ENCODE measurements around the gene KCNT2. TPM values are rescaled to one million over a fixed set of nuclear protein-coding genes. Genes with fewer than 3 reads are reported as not detected.

Gene KCNT2
- total RNA-seq, 1 donor from 2014 or later, result 5.9 TPM

DNA sequence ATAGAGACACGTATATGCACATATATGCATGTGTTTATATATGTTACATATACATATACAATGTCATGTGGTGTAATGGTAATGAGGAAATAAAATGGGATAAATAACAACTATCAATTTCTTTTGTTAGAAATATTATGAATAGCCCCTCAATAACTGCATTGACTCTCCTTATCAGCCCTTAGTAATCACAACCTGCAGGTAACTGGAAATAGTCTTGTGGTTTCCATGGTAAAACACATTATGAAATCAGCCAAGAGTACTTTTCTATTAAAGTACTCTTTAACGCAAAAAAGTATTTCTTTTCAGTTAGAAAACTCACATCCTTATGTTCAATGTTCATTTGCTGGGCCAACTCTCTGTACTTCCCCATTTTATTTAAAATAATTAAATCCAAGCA lies 105.8 kb downstream of the KCNT2 start:
- H3K36me3 Mint-ChIP-seq (ENCODE audit: low read depth, unreplicated experiment), result no peaks in the 10 kb centered on the region
- no peak for FAIRE-seq

GRCh38 chr1:196501760-196502428 lies 106.3 kb downstream of the KCNT2 start:
- no peak overlapping the region for H3K9ac ChIP-seq (ENCODE audit: low read length)
- no peaks in the 10 kb centered on the region for H3K9me3 ChIP-seq (ENCODE audit: insufficient read depth, low read depth, low read length)
- H3K27me3 Mint-ChIP-seq (ENCODE audit: low read depth, unreplicated experiment), result no peaks in the 10 kb centered on the region
- H3K4me3 ChIP-seq (ENCODE audit: insufficient read depth, low read depth, low read length), result no peak overlapping the region
- no peaks in the 10 kb centered on the region for H4K20me1 ChIP-seq (ENCODE audit: insufficient read depth, low read length)
- H3K36me3 Mint-ChIP-seq (ENCODE audit: low read depth, unreplicated experiment), result no peaks in the 10 kb centered on the region
- TF ChIP-seq EZH2 (IDR thresholded peaks at IDR 0.05; ENCODE audit: insufficient read depth, low read length), result no peak
- TF ChIP-seq, protein P1, sequence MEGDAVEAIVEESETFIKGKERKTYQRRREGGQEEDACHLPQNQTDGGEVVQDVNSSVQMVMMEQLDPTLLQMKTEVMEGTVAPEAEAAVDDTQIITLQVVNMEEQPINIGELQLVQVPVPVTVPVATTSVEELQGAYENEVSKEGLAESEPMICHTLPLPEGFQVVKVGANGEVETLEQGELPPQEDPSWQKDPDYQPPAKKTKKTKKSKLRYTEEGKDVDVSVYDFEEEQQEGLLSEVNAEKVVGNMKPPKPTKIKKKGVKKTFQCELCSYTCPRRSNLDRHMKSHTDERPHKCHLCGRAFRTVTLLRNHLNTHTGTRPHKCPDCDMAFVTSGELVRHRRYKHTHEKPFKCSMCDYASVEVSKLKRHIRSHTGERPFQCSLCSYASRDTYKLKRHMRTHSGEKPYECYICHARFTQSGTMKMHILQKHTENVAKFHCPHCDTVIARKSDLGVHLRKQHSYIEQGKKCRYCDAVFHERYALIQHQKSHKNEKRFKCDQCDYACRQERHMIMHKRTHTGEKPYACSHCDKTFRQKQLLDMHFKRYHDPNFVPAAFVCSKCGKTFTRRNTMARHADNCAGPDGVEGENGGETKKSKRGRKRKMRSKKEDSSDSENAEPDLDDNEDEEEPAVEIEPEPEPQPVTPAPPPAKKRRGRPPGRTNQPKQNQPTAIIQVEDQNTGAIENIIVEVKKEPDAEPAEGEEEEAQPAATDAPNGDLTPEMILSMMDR (IDR thresholded peaks at IDR 0.05; ENCODE audit: insufficient read depth, low read depth, low read length), result no peak
- H3K9me3 Mint-ChIP-seq (ENCODE audit: unreplicated experiment), result peaks cover 2% of the 10 kb centered on the region
- no peak for DNase-seq (ENCODE audit: low read depth)
- no peak for FAIRE-seq
- H3K4me2 ChIP-seq (ENCODE audit: low read length), result no peak overlapping the region
- H3K4me1 ChIP-seq (ENCODE audit: insufficient read depth, low read length), result no peaks in the 10 kb centered on the region
- no peak overlapping the region for H3K27ac ChIP-seq (ENCODE audit: low read depth, low read length)
- H3K27ac Mint-ChIP-seq (ENCODE audit: unreplicated experiment), result no peak overlapping the region
- H3K4me1 Mint-ChIP-seq (ENCODE audit: low read depth, unreplicated experiment), result no peaks in the 10 kb centered on the region
- no peaks in the 10 kb centered on the region for H3K79me2 ChIP-seq (ENCODE audit: insufficient read depth, low read length)
- H3K36me3 ChIP-seq (ENCODE audit: insufficient read depth, low read length), result no peaks in the 10 kb centered on the region
- H3K4me3 Mint-ChIP-seq (ENCODE audit: unreplicated experiment), result no peak overlapping the region
- H2AFZ ChIP-seq (ENCODE audit: low read depth, low read length), result no peak overlapping the region
- no peaks in the 10 kb centered on the region for H3K27me3 ChIP-seq (ENCODE audit: insufficient read depth, low read length)

More for the DNA sequence above, 105.8 kb downstream of the KCNT2 start:
- H3K4me3 ChIP-seq (ENCODE audit: insufficient read depth, low read depth, low read length), result no peak overlapping the region
- H2AFZ ChIP-seq (ENCODE audit: low read depth, low read length), result no peak overlapping the region
- TF ChIP-seq EZH2 (IDR thresholded peaks at IDR 0.05; ENCODE audit: insufficient read depth, low read length), result no peak
- TF ChIP-seq, protein P1 (IDR thresholded peaks at IDR 0.05; ENCODE audit: insufficient read depth, low read depth, low read length), result no peak
- H3K4me1 ChIP-seq (ENCODE audit: insufficient read depth, low read length), result no peaks in the 10 kb centered on the region
- H4K20me1 ChIP-seq (ENCODE audit: insufficient read depth, low read length), result no peaks in the 10 kb centered on the region
- Mint-ChIP-seq H3K9me3 (ENCODE audit: unreplicated experiment) (peaks cover 2% of the 10 kb centered on the region), H3K4me1 (ENCODE audit: low read depth, unreplicated experiment) (no peaks in the 10 kb centered on the region), H3K27me3 (ENCODE audit: low read depth, unreplicated experiment) (no peaks in the 10 kb centered on the region), H3K27ac (ENCODE audit: unreplicated experiment) (no peak overlapping the region), H3K4me3 (ENCODE audit: unreplicated experiment) (no peak overlapping the region)
- H3K79me2 ChIP-seq (ENCODE audit: insufficient read depth, low read length), result no peaks in the 10 kb centered on the region
- no peaks in the 10 kb centered on the region for H3K36me3 ChIP-seq (ENCODE audit: insufficient read depth, low read length)
- H3K27me3 ChIP-seq (ENCODE audit: insufficient read depth, low read length), result no peaks in the 10 kb centered on the region
- no peak overlapping the region for H3K27ac ChIP-seq (ENCODE audit: low read depth, low read length)
- no peak overlapping the region for H3K9ac ChIP-seq (ENCODE audit: low read length)
- no peak for DNase-seq (ENCODE audit: low read depth)
- no peaks in the 10 kb centered on the region for H3K9me3 ChIP-seq (ENCODE audit: insufficient read depth, low read depth, low read length)
- no peak overlapping the region for H3K4me2 ChIP-seq (ENCODE audit: low read length)

DNA sequence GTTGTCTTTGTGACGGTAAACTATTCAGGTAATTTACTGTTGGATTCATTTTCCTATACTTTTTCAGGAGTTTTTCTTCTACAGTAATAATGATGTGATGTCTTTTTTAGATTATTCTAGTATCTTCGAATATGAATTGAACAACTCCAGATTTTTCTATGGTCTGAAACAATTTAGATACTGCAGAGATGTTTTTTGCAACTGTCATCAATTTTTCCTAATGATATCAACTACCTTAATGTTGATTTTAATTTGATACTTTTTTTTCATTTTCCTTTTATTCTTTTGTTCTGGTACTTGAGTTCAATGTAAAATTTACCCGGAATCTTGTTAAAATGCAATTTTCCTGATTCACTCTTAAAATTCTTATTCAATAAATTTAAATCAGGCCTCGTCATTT lies 110.4 kb downstream of the KCNT2 start:
- no peaks in the 10 kb centered on the region for H3K4me1 Mint-ChIP-seq (ENCODE audit: low read depth, unreplicated experiment)
- Histone ChIP-seq H3K4me2 (ENCODE audit: low read length) (no peak overlapping the region), H3K27me3 (ENCODE audit: insufficient read depth, low read length) (no peaks in the 10 kb centered on the region), H3K79me2 (ENCODE audit: insufficient read depth, low read length) (no peaks in the 10 kb centered on the region), H3K27ac (ENCODE audit: low read depth, low read length) (no peak overlapping the region), H3K36me3 (ENCODE audit: insufficient read depth, low read length) (no peaks in the 10 kb centered on the region), H2AFZ (ENCODE audit: low read depth, low read length) (no peak overlapping the region), H3K4me3 (ENCODE audit: insufficient read depth, low read depth, low read length) (no peak overlapping the region), H3K9me3 (ENCODE audit: insufficient read depth, low read depth, low read length) (no peaks in the 10 kb centered on the region), H3K4me1 (ENCODE audit: insufficient read depth, low read length) (no peaks in the 10 kb centered on the region), H4K20me1 (ENCODE audit: insufficient read depth, low read length) (no peaks in the 10 kb centered on the region), H3K9ac (ENCODE audit: low read length) (no peak overlapping the region)
- H3K4me3 Mint-ChIP-seq (ENCODE audit: unreplicated experiment), result no peak overlapping the region
- TF ChIP-seq EZH2 (IDR thresholded peaks at IDR 0.05; ENCODE audit: insufficient read depth, low read length), result no peak
- TF ChIP-seq, protein P1 (IDR thresholded peaks at IDR 0.05; ENCODE audit: insufficient read depth, low read depth, low read length), result no peak
- no peaks in the 10 kb centered on the region for H3K36me3 Mint-ChIP-seq (ENCODE audit: low read depth, unreplicated experiment)
- DNase-seq (ENCODE audit: low read depth), result no peak
- H3K9me3 Mint-ChIP-seq (ENCODE audit: unreplicated experiment), result no peaks in the 10 kb centered on the region
- H3K27ac Mint-ChIP-seq (ENCODE audit: unreplicated experiment), result no peak overlapping the region
- FAIRE-seq, result no peak
- H3K27me3 Mint-ChIP-seq (ENCODE audit: low read depth, unreplicated experiment), result no peaks in the 10 kb centered on the region
